ENCODE measurements around the gene PWP1. TPM values are rescaled to one million over a fixed set of nuclear protein-coding genes. Genes with fewer than 3 reads are reported as not detected.

Gene PWP1
- total and polyA plus RNA-seq, 9 of the 15 experiments (the other 6 are each of a cell fraction or from before 2014, with no cell fraction given): 61.6 to 401 (median 111) TPM

- TF ChIP-seq ZNF124 (CRISPR knock-in tag; IDR thresholded peaks at IDR 0.05): no peak
- TF ChIP-seq ZNF780A (CRISPR knock-in tag; IDR thresholded peaks at IDR 0.05): no peak
- no peak for TF ChIP-seq THRAP3 (IDR thresholded peaks at IDR 0.05; ENCODE audit: borderline replicate concordance)
- no peak for TF ChIP-seq MAFK (IDR thresholded peaks at IDR 0.05; ENCODE audit: low read length)
- no peak for TF ChIP-seq ZNF184 (CRISPR knock-in tag; IDR thresholded peaks at IDR 0.05)
- no peak for TF ChIP-seq TOE1 (IDR thresholded peaks at IDR 0.05; ENCODE audit: borderline replicate concordance)
- no peak for TF ChIP-seq TOE1 (CRISPR knock-in tag; IDR thresholded peaks at IDR 0.05; ENCODE audit: borderline replicate concordance, low read depth)
- TF ChIP-seq ZNF77 (CRISPR knock-in tag; IDR thresholded peaks at IDR 0.05): no peak
- TF ChIP-seq PTBP1 (IDR thresholded peaks at IDR 0.05; ENCODE audit: low read depth, low read length): no peak
- TF ChIP-seq LCOR (CRISPR knock-in tag; IDR thresholded peaks at IDR 0.05): peak; percentile 86; the same call in 1 of the 2 replicates
- no peak for TF ChIP-seq CLOCK (CRISPR knock-in tag; IDR thresholded peaks at IDR 0.05; ENCODE audit: borderline replicate concordance)
- 0 out of 4 replicates have a peak, but pooled peaks of 1 of the 2 experiments have one; percentile 35 for TF ChIP-seq KDM4B (IDR thresholded peaks at IDR 0.05; ENCODE audit: borderline replicate concordance in 2 of 2, low read depth in 1 of 2)
- no peak for TF ChIP-seq ZZZ3 (IDR thresholded peaks at IDR 0.05)
- TF ChIP-seq SRSF9 (IDR thresholded peaks at IDR 0.05; ENCODE audit: borderline replicate concordance, low read depth, low read length): no peak
- TF ChIP-seq NFIC (IDR thresholded peaks at IDR 0.05): no peak
- no peak for TF ChIP-seq ZNF644 (tag; IDR thresholded peaks at IDR 0.05; ENCODE audit: low read depth)
- TF ChIP-seq ZNF431 (CRISPR knock-in tag; IDR thresholded peaks at IDR 0.05): 0 out of 2 replicates have a peak, but pooled peaks have one; percentile 50
- TF ChIP-seq RFX7 (CRISPR knock-in tag; IDR thresholded peaks at IDR 0.05): no peak
- TF ChIP-seq KAT2B (IDR thresholded peaks at IDR 0.05; ENCODE audit: low read depth, low read length): no peak
- peak; percentile 30; the same call in 1 of the 2 replicates for TF ChIP-seq ZNF589 (CRISPR knock-in tag; IDR thresholded peaks at IDR 0.05; ENCODE audit: low read depth)
- no peak for TF ChIP-seq ARID2 (IDR thresholded peaks at IDR 0.05)
- TF ChIP-seq BCOR (IDR thresholded peaks at IDR 0.05): no peak
- TF ChIP-seq ZBTB8A (IDR thresholded peaks at IDR 0.05; ENCODE audit: partially characterized antibody): no peak
- no peak for TF ChIP-seq NUFIP1 (IDR thresholded peaks at IDR 0.05; ENCODE audit: partially characterized antibody)
- no peak for TF ChIP-seq NCOA4 (IDR thresholded peaks at IDR 0.05; ENCODE audit: partially characterized antibody)
- TF ChIP-seq ZBTB34 (CRISPR knock-in tag; IDR thresholded peaks at IDR 0.05): no peak
These were observed at the start of gene PWP1 (continued) for GRCh38 chr12:107685360-107686248.
